Measurements from ENCODE around the gene ATXN7L1. TPM values are rescaled to one million over a fixed set of nuclear protein-coding genes. Genes with fewer than 3 reads are reported as not detected.

The ATXN7L1 gene
- total and polyA plus RNA-seq, 9 donors, result 5.0 to 17.6 (median 11.4) TPM

DNA sequence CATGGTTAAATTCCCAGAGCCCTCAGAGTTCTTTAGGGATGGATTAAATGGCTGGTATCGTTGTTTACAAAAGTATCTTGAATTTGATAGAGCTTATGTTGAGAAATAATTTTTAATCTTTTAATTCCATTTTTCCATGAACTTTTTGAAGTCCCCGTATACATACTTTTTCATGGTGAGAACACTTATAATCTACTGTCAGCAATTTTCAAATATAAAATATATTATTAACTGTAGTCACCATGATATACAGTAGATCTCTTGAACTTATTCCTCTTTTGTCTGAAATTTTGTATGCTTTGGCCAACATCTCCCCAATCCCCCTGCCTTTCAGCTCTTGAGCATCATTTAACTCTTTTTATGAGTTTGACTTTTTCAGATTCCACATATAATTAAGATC lies 304.5 kb downstream of the ATXN7L1 start:
- 82 to 92% (median 88%) methylated on average over 2 of the region's 2 CpGs for WGBS, 3 donors
- intact Hi-C loops (cut with DNase I), result no loop called here
- no peak for TF ChIP-seq EP300 (IDR thresholded peaks at IDR 0.05)
- TF ChIP-seq POLR2A (IDR thresholded peaks at IDR 0.05), result no peak
- TF ChIP-seq, protein P1, sequence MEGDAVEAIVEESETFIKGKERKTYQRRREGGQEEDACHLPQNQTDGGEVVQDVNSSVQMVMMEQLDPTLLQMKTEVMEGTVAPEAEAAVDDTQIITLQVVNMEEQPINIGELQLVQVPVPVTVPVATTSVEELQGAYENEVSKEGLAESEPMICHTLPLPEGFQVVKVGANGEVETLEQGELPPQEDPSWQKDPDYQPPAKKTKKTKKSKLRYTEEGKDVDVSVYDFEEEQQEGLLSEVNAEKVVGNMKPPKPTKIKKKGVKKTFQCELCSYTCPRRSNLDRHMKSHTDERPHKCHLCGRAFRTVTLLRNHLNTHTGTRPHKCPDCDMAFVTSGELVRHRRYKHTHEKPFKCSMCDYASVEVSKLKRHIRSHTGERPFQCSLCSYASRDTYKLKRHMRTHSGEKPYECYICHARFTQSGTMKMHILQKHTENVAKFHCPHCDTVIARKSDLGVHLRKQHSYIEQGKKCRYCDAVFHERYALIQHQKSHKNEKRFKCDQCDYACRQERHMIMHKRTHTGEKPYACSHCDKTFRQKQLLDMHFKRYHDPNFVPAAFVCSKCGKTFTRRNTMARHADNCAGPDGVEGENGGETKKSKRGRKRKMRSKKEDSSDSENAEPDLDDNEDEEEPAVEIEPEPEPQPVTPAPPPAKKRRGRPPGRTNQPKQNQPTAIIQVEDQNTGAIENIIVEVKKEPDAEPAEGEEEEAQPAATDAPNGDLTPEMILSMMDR (IDR thresholded peaks at IDR 0.05), result no peak

GRCh38 chr7:105567821-105568220 lies 308.6 kb downstream of the ATXN7L1 start:
- no peak overlapping the region for H3K4me3 ChIP-seq
- H3K27me3 ChIP-seq, result no peaks in the 10 kb centered on the region
- no peaks in the 10 kb centered on the region for H3K4me1 ChIP-seq (ENCODE audit: insufficient read depth)
- DNase-seq, result no peak
- 82 to 89% (median 88%) methylated on average over 3 of the region's 3 CpGs for WGBS, 3 donors
- intact Hi-C loops (cut with DNase I), result no loop called here
- no peaks in the 10 kb centered on the region for H3K36me3 ChIP-seq
- H3K27ac ChIP-seq, result no peak overlapping the region
- no peaks in the 10 kb centered on the region for H3K9me3 ChIP-seq
- TF ChIP-seq, protein P1 (IDR thresholded peaks at IDR 0.05), result no peak
- TF ChIP-seq EP300 (IDR thresholded peaks at IDR 0.05) (no peak), POLR2A (IDR thresholded peaks at IDR 0.05) (no peak)

More for the DNA sequence above, 304.5 kb downstream of the ATXN7L1 start:
- H3K9me3 ChIP-seq, result no peaks in the 10 kb centered on the region
- DNase-seq, result no peak
- no peaks in the 10 kb centered on the region for H3K4me1 ChIP-seq (ENCODE audit: insufficient read depth)
- H3K36me3 ChIP-seq, result no peaks in the 10 kb centered on the region
- H3K27me3 ChIP-seq, result no peaks in the 10 kb centered on the region
- no peak overlapping the region for H3K4me3 ChIP-seq
- no peak overlapping the region for H3K27ac ChIP-seq

- H3K27me3 ChIP-seq, result no peaks in the 10 kb centered on the region
- WGBS, 3 donors, result 10 to 45% (median 19%) methylated on average over 2 of the region's 2 CpGs
- DNase-seq, result no peak
- H3K4me3 ChIP-seq, result no peak overlapping the region
- TF ChIP-seq POLR2A (IDR thresholded peaks at IDR 0.05), result no peak
- no peak for TF ChIP-seq EP300 (IDR thresholded peaks at IDR 0.05)
- TF ChIP-seq, protein P1 (IDR thresholded peaks at IDR 0.05), result no peak
- H3K9me3 ChIP-seq, result no peaks in the 10 kb centered on the region
- H3K36me3 ChIP-seq, result no peaks in the 10 kb centered on the region
- intact Hi-C loops (cut with DNase I), result no loop called here
- H3K27ac ChIP-seq, result no peak overlapping the region
- no peaks in the 10 kb centered on the region for H3K4me1 ChIP-seq (ENCODE audit: insufficient read depth)
Observed at GRCh38 chr7:105567024-105567423, 309.4 kb downstream of the ATXN7L1 start.

DNA sequence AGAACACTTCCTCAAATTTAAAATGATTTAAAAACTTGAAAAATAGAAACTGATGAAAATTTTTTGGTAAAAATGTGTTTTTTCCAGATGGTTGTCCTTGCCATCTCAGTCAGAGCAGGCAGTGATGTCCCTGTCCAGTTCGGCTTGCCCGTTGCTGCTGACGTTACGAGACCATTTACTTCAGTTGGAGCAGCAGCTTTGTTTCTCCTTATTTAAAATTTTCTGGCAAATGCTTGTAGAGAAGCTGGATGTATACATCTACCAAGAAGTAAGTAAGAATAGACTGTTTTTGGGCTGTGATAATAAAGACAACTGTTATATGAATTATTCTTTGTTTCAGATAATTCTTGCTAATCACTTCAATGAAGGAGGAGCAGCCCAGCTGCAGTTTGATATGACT lies 311.2 kb downstream of the ATXN7L1 start:
- intact Hi-C loops (cut with DNase I), result no loop called here
- no peak overlapping the region for H3K4me3 ChIP-seq
- no peaks in the 10 kb centered on the region for H3K9me3 ChIP-seq
- no peaks in the 10 kb centered on the region for H3K27me3 ChIP-seq
- TF ChIP-seq EP300 (IDR thresholded peaks at IDR 0.05), result no peak
- no peak for TF ChIP-seq POLR2A (IDR thresholded peaks at IDR 0.05)
- TF ChIP-seq, protein P1 (IDR thresholded peaks at IDR 0.05), result no peak
- H3K27ac ChIP-seq, result no peak overlapping the region
- no peaks in the 10 kb centered on the region for H3K36me3 ChIP-seq
- no peaks in the 10 kb centered on the region for H3K4me1 ChIP-seq (ENCODE audit: insufficient read depth)
- DNase-seq, result no peak
- 97 to 98% (median 97%) methylated on average over 4 of the region's 4 CpGs for WGBS, 3 donors
